GM12875 (cell line): ENCODE measurements around the gene RNASEH2A.
A peak's percentile ranks its signal among the peaks of the same experiment; 100 is the strongest.

ENCODE experiments used
- H3K4me3 ChIP-seq: one replicate; pipeline ENCODE4 v1.5.1; 2011; ENCODE audit warnings: low read depth, low read length, control low read depth
- TF ChIP-seq, protein P1 (sequence below): IDR thresholded peaks from 2 replicates; pipeline ENCODE4 v1.5.1; 2011; ENCODE audit warnings: low read depth, mild to moderate bottlenecking, control low read depth, inconsistent platforms, low read length, moderate library complexity, borderline replicate concordance; ENCODE audit not compliant: insufficient read depth

RNASEH2A gene

DNA sequence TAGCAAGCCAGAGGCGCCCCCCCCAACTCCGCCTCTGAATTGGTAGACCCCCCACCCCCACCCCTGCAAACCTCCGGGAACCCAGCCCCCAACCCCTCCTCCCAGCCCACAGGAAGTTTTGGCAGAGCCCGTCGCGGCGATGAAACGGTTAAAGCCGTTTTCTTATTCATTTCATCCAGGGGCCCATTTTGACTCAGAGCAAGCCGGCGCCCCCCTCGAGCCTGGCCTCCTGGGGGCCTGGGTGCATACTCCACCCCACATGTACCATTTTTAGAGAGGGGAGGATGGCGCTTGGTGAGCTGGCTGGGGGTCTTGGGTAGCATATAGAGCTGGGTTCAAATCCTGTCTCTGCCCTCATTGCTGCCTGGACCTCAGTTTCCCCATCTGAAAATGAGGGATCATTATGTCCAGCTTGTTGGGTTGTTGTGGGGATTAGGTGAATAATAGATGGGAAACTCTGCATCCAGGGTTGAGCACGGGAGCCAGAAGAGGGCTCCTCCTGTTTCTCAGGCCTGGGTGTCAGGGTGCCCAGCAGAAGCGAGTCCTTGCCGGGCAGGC lies 23.0 kb upstream of the RNASEH2A start:
- TF ChIP-seq, protein P1, sequence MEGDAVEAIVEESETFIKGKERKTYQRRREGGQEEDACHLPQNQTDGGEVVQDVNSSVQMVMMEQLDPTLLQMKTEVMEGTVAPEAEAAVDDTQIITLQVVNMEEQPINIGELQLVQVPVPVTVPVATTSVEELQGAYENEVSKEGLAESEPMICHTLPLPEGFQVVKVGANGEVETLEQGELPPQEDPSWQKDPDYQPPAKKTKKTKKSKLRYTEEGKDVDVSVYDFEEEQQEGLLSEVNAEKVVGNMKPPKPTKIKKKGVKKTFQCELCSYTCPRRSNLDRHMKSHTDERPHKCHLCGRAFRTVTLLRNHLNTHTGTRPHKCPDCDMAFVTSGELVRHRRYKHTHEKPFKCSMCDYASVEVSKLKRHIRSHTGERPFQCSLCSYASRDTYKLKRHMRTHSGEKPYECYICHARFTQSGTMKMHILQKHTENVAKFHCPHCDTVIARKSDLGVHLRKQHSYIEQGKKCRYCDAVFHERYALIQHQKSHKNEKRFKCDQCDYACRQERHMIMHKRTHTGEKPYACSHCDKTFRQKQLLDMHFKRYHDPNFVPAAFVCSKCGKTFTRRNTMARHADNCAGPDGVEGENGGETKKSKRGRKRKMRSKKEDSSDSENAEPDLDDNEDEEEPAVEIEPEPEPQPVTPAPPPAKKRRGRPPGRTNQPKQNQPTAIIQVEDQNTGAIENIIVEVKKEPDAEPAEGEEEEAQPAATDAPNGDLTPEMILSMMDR: no peak
- peak overlapping the region; percentile 52 for H3K4me3 ChIP-seq

DNA sequence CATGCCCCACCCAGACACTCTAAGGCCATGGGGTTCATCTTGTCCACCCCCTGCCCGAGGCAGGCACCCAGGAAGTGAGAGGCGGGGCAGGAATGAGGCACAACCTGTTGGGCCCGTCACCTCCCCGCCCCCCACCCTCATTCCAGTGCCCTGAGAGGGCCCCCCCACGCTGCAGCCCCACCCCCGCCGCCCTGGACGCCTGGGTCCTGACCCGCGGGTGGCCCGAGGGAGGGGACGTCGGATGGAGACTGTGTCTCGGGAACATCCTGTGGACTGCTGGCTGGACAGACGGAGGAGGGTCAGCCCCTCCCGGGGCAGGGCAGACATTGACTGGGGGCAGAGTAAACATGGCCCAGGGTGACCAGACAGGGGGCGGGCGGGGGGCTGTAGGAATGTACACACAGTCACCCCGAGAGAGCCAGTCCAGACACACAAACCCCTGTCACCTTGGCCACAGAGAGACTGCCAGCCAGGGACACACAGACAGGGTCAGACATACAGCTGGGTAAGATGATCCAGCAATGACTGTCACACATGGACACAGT lies 22.5 kb upstream of the RNASEH2A start:
- peak overlapping the region; percentile 44 for H3K4me3 ChIP-seq
- TF ChIP-seq, protein P1: no peak

GRCh38 chr19:12784394-12784870 lies 22.0 kb upstream of the RNASEH2A start:
- no peak overlapping the region for H3K4me3 ChIP-seq
- TF ChIP-seq, protein P1: no peak

- H3K4me3 ChIP-seq: no peak overlapping the region
- TF ChIP-seq, protein P1: no peak
Observed at GRCh38 chr19:12784871-12785430, 21.4 kb upstream of the RNASEH2A start.

DNA sequence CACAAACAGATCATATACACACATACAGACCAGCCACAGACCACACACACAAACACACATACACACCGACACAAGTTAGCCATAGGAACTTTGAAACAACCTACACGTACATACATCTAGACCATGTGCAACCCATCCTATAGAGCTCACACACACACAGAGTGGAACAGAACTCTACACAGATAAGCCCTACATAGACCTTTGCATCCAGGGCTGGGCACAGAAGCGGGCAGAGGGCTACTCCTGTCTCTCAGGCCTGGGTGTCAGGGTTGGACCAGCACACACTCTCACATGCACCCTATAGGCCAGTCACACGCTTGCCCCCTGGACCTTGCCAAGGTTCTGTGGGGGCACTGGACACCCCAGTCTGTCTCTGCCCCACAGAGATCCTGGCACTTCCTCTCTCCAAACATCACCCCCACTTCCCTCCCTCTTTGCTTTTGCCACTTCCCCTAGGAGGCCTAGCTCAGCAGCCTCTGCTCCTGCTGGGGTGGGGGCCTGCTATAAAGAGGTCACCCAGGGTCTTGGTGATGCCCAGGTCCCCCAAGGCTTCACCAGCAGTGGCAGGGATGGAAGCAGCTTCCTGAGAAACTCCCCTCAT lies 20.9 kb upstream of the RNASEH2A start:
- H3K4me3 ChIP-seq: peak overlapping the region; percentile 15
- TF ChIP-seq, protein P1: no peak

- H3K4me3 ChIP-seq: no peak overlapping the region
- TF ChIP-seq, protein P1: no peak
Observed at GRCh38 chr19:12786141-12786870, 20.1 kb upstream of the RNASEH2A start.
